Fibroblast of peridontal ligament (primary cell): ENCODE data around the gene SNORC.
"Not testable (repeated sequence)": the region's sequence is repeated elsewhere in the genome, so short reads cannot be mapped to it uniquely, and the experiment has no call there.

ENCODE experiments used
- DNase-seq: peaks from one replicate; pipeline ENCODE4 v3.0.0-alpha.2; 2010; ENCODE audit errors: extremely low read depth

The SNORC gene

DNA sequence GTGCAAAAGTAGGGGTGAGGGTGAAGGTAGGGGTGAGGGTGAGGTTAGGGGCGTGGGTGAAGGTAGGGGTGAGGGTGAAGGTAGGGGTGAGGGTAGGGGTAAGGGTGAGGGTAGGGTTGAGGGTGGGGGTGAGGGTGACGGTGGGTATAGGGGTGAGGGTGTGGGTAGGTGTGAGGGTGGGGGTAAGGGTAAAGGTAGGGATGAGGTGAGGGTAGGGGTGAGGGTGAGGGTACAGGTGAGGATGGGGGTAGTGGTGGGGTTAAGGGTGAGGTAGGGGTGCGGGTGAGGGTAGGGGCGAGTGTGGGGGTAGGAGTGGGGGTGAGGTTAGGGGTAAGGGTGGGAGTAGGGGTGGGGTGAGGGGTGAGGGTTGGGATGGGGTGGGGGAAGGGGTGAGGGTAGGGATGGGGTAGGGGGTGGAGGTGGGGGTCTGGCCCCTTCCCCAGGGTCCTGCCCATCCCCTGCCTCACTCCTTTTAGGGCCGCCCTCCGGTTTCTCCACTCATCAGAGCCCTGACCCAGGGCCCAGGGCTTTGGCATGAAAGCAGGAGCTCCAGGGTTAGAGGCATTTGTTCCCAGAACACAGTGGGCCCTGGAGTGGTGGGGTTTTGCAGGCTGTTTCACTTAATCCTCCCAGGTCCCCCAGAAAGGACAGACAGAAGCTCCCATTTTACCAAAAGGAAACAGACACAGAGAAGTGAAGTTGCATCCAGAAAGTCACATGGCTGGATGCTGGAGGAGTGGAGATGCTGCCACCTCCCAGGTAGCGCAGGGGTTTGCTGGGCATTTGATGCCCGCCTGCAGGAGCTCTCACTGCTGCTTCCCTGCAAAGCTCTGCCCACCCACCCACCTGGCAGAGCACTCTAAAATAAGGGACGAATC, 26.9 kb downstream of the SNORC start:
- no peak for DNase-seq

DNA sequence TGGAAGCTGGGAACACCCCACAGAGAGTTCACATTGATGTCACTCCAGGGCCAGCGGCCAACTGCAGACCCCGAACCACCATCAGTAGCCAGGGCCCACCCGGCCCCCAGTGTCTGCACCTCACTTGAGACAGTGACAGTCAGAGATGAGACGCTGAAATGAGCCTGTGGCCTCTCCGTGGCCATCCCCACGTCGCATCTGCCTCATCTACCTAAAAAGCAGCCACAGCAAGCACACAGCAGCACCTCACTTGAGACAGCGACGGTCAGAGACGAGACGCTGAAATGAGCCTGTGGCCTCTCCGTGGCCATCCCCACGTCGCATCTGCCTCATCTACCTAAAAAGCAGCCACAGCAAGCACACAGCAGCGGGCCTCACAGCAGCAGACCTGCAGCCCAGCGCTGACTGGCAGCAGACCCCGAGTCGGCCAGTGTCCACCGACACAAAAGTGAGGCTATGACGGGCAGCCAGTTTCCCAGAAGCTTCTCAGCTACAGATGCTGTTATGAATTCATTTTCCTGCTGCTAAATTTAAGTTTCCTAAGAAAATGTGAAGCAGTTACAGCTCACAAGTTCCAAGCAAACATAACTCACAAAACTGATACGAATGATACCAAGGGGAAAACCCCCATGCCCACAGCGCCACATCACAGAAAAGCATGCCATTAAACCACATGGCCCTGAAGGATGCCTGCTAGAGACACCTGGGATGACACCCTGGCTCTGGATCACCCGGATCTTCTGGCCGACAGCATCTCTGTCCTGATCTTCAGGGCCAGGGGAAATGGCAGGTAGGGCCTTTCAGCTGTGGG, 27.7 kb downstream of the SNORC start:
- no peak for DNase-seq

DNA sequence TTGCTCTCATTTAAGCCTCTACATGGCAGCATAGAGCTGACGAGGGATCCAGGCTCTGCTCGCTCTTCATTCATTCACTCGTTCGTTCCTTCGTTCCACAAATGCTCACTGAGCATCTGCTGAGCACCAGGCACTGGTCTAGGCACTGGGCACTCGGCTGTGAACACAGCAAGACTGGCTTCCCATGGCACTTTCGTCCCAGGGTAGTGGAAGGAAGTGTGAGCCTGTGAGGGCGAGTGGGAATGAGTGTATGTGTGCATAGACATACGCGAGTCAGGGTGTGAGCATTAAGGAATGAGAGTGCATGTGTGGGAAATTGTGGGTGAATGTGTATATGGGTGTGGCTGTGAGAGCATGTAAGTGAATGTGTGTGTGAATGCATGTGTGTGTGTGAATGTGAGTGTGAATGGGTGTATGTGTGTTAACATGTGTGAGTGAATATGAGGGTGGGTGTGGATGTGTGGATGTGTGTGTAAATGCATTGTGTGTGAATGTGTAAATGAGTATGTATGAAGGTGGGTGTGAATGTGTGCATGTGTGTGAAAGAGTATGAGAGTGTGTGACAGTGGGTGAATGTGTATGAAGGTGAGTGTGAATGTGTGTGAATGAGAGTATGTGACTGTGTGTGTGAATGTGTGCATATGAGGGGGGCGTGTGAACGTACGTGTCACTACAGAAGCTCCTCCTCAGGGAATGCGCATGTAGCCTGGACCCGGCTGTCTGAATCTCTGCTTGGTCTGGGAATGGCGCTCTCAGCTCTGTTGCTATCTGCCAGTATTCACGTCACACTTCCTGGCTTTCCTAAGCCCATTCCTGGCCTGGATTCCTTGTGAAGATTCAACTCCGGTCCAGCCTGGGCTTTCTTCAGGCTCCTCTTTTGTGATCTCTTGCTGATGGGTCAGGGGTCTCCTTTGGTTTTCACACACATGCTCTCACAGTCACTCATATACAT, 28.8 kb downstream of the SNORC start:
- DNase-seq, result no peak

DNA sequence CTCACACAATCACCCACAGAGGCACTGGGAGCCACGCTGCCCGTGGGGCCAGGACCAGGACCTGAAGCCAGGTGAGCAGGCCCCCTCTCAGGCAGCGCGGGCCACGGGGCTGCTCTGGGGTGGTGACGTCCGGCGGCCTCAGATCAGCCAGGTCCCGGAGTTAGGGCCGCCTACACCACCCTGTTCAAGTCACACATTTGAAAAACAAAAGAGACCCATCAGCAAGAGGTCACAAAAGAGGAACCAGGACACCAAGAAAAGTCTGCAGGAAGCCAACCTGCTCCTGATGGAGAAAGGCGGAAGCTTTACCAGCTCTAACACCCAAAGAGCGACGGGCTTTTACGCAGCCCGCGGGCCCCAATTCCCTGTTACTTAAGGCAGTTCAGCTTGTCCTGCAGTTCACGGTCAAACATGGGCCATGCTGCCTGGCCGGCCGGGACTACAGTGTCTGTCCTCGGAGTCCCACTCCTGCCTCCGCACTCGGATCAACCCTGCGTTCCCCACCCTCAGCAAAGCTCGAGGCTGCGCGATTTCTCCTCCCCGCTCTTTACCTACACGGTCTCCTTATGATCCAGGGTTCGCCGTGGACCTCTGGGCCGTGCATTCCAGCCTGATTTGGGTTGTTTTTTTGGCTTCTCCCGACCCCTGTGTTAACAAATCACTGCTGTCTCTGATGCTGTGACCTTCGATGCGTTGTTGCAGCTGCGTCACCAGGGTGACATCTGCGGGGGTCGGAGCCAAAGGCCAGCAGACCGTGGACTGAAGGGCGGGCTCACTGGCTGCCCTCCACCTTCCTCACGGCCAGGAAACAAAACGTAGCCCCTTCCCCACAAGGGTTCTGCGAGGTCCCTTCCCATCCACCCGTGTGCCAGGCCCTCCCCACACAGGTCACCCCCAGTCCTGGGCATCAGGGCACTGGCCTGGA, 31.0 kb downstream of the SNORC start:
- DNase-seq, result no peak

DNA sequence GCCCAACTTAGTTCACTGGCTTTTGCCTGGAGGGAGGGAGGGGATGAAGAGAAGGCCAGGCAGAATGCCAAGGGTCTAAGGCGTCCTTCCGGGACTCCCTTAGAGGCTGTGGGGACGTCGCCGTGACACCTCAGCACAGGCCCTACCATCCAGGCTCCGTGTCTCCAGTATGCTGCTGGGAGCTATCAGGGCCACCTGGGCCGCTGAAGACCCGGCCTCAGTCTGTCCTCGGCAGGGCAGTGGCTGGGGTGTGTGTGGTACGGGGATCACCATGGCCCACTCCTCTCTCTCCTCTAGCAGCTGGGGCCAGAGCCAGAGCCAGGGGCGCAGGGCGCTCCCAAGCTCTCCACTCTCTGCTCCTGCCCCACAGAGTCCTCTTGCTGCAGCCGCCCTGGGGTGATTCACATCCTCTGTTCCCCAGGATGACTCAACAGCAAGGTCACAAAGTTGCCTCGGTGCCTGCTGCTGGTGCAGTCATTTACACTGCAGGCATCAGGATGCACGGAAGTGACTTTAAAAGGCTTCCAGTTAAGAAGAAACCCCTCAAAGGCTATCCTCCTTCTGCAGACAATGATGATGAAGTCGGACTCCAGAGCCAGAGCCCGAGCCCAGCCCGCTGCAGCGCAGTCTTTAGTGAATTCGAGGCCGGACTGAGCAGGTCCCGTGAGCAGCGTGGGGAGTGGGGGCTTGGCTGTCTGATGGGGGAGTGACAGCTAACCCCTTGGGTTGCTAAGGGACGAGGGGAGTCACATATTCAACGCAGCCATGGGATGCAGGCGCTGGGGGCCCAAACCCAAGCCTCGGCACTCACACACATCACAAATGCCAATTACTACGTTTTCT, 31.9 kb downstream of the SNORC start:
- peak; percentile 73 for DNase-seq

DNA sequence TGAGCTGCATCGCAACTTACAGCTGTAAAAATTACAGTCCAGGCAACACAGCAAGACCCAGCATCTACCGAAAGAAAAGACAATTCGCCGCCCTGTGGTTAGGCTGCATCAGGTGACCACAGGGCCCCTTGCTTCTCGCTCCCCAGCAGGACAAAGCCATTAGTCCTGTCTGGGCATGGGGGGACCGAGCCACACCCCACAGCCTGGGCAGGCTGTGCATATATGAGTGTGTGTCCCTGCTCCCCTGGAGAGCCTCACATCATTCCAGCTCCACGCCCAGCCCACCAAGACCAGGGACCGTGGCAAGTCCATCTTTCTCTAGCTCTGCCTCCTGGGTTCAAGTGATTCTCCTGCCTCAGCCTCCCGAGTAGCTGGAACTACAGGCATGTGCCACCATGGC, 33.9 kb downstream of the SNORC start:
- DNase-seq, result no peak

DNA sequence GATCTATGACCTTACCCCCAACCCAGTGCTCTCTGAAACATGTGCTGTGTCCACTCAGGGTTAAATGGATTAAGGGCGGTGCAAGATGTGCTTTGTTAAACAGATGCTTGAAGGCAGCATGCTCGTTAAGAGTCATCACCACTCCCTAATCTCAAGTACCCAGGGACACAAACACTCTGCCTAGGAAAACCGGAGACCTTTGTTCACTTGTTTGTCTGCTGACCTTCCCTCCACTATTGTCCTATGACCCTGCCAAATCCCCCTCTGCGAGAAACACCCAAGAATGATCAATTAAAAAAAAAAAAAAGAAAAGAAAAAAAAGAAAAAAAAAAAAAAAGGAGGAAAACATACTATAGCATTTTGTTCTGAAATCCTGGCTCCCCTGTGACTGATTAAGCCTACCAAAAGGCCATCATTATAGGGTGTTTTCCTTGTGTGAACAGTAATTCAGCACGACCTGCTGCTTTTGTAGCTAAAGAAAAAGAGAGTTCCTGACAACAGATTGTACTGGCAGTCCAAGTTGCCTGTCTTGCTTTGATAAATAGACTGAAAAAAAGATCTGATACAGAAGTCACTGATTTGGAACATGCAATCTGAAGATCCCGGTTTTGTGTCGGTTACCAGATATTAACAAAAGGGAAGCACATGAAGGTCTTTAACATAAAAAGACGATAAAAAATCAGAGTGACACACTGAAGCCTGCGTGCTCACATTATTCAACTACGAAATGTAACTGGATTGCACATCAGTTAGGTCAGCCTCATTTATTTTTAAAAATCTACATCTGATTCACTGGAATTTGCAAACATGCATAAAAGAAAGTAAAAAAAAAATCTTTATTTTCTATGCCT, 37.0 kb downstream of the SNORC start:
- DNase-seq, result not testable (repeated sequence)

DNA sequence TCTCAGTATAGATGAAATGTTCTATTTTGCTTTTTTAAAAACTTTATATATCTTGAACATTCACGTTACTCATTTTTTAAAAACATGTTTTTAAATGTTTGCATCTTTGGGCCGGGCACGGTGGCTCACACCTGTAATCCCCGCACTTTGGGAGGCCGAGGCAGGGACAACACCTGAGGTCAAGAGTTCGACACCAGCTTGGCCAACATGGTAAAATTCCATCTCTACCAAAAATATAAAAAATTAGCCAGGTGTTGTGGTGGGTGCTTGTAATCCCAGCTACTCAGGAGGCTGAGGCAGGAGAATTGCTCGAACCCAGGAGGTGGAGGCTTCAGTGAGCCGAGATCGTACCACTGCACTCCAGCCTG, 37.6 kb downstream of the SNORC start:
- DNase-seq, result not testable (repeated sequence)

DNA sequence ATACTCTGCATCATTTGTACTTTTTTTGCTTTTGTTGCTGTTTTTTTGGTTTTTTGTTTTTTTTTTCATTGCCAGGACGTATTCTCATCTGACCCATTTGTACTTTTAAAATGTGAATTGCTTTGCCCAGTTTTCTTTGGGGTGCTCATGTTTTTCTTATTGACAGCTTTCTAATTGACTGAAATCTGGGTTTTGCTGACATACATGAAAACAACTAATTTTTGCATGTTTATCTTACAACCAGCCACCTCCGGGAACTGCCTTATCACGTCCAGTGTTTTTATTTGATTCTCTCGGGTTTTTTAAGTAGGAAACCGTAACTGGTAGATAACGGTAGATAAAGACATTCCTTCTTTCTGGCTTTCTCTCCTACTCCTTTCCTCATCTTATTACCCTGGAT, 38.6 kb downstream of the SNORC start:
- DNase-seq, result no peak

DNA sequence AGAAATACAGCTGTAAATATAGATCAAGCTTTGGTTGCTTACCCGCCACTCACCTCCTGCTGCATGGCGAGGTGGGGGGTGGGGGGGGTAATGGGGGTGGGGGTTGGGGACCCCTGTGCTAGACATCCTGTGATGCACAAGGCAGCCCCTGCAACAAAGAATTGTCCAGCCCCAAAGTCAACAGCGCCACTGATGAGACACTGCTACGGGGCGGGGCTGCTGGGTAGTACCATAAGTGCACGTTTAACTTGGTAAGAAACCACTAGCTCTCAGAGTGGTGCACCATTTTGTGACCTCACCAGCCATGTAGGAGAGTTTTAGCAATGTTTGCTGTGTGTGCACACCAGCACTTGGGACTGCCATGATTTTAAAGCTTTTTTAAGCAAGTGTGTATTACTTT, 40.3 kb downstream of the SNORC start:
- no peak for DNase-seq

DNA sequence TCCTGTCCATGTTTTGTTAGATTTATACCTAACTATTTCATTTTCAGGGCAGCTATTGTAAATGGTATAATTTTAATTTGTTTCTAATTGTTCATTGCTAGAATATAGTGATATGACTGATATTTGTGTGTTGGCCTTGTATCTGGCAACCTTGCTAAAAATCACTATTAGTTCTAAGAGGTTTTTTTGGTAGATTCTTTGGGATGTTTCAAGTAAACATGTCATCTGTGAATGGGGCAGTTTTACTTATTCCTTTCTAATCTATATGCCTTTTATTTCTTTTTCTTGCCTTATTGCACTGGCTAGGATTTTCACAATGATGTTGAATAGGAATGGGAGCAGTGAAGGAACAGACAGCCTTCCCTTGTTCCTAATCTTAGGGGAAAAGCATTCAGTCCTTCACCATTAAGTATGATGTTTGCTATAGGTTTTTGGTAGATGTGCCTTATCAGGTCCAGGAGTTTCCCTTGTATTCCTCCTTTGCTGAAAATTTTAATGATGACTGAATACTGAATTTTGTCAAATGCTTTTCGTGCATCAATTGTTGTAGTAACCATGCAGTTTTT, 41.7 kb downstream of the SNORC start:
- DNase-seq, result no peak

DNA sequence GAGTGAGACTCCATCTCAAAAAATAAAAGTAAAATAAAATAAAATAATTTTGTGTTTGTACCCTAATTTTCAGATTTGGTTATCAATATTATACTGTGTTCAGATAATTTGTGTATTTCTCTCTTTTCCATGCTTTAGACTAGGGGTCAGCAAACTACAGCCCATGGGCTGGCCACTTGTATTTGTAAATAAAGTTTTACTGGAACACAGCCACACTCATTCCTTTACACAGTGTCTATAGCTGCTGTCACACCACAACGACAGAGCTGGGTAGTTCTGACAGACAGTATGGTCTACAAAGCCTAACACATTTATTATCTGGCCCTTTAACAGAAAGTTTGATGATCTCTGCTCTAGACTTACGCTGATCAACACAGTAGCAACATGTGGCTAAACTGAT, 43.8 kb downstream of the SNORC start:
- no peak for DNase-seq

DNA sequence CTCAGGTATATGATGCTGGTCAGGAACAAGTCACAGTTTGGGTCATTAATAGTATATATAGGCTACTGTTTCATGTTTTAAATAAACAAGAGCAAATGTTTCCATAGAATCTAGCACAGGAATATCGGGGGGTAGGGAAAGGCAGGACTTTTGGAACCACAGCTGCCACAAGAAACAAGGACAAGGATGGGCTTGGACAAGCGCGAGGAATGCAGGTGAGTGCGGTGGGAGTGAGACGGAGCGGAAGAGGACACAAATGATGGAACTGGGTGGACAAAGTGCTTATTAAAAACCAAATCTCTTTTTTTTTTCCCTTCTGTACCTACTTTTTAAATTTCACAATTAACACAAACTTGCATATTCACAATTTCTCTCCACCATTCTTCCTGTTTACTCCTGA, 49.1 kb downstream of the SNORC start:
- DNase-seq, result no peak

DNA sequence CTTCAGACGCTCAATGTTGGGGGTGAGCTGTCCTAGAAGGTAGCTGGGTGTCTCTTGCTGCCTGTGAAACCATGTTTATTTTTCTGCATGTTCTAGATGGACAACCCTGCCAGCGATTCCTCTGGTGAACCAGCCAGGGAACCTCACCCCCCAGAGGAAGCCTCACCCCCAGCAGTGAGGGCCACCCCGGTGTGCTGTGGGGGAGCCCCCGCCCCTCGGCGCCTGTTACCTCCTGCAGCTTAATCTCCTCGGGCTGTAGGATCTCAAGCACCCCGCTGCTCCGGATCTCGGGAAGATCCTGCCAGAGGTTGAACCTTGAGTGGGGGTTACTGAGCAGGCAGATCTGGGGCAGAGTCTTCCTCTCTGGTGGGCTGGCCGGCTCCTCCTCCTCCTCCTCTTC, 50.0 kb downstream of the SNORC start:
- no peak for DNase-seq

DNA sequence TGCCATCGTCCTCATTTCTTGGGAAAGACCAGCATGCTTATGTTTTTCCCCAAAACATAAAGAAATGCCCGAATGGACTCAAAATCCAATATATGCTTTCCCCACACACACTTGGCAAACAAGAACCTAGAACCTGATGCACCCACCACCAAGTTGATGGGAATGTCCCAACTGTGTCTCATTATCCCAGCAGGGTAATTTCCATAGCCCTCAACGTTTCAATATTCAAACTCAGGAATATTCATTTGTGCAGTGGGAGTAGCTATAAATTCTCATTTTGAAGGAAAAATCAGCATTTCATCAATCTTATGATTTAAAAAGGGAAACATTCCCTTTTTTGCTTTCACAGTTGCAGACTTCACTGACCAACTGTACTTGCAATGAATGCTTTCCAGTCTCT, 50.7 kb downstream of the SNORC start:
- no peak for DNase-seq

DNA sequence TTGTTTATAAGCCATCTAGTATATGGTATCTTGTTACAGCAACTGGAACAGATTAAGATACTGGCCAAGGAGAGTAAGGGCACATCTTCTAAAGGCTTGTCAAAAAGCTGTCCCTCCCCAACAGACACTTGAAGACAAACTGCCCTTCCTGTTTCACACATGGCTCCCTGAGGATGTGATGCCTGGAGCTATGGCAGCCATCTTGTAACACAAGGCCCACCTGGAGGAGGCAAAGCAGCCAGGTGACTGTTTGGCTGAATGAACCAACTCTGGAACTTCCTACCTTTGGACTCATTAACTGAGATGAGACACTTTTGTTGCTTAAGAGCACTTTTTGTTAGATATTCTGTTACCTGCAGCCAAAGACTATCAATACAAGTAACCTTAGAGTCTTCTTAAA, 54.4 kb downstream of the SNORC start:
- no peak for DNase-seq

DNA sequence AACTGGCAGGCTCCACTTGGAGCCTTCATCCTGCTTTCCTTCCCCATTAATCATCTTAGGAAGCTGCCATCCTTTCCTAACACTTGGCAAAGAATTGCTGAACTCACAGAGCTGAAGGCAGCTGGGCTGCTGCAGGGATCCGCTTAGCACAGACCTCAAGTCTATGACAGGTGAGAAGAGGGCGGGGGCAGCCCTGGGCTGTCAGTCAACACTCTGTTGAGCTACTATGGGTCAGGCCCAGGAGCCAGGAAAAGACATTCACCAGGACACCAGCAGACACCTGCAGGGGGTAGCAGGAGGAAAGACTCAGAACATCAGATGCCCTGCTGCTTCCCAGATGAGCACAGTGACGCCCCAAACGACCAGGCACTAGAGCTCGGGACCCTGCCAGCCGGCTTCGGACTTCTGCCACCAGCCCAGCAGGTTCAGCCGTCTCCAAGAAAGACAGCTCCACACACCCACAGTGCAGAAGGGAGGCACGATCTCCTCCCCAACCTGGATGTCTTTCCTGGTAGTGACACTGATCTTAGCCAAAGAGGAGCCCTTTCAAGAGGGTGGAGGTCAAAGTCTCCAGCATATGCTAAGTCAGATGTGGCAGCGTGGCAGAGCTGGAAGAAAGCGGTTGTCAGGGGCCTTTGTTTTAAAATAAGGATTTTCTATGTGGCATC, 55.2 kb downstream of the SNORC start:
- no peak for DNase-seq

DNA sequence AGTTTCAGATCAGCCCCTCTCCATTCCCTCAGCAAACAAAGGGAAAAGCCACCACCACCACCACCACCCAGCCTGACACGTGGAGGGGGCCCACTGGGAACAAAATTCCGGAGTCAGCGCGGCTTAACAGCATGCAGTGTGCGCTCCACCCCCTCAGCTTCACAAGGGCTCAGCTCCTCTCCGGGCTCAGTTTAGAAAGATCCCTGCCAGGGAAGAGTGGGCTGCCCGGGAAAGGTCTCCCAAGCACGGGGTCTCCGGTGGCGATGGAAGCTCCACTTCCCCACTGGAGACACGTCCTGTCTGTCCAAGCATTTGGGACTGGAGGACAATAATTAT, 55.7 kb downstream of the SNORC start:
- no peak for DNase-seq
